ENCODE results near the gene ZNHIT3.

ZNHIT3 gene

DNA sequence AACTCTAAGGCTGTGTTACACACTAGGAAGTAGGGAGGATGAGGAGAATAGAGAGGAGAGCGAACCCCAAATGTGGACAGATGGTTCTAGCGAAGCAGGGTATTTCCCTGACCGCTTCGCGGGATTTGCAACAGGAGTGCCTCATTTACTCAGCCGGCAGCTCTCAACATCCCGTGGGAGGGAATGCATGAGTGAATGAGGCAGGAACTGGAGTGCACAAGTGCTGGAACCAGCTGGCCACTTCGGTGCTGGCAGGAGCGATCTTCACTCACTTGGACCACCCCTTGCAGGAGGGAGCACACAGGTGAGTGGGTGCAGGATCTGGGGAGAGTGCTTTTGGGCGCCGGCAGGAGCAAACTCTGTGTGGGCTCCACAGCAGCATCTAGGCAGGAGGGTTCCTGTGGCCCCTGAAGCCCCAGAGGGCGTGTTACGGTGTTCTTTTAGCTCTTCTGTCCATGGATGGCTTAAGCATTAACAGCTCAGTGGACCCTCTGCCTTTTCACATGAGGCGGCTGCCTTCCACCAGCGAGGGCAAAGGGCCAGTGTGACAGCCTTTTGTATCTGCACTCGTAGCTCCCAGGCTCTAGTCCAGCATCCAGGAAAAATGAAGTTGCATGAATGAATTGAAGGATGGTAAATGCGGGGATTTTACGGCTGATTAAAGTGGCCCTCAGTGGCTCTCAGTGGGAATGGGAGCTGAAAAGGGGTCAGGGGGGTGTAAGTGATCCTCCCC is 17.4 kb upstream of the ZNHIT3 start:
- TF ChIP-seq SIN3A (IDR thresholded peaks at IDR 0.05; ENCODE audit: borderline replicate concordance, insufficient read depth, low read length) (no peak), POLR2AphosphoS5 (IDR thresholded peaks at IDR 0.05; ENCODE audit: low read depth, low read length) (no peak), REST (IDR thresholded peaks at IDR 0.05; ENCODE audit: insufficient read depth in 1 of 2, low read depth in 2 of 2, low read length in 2 of 2) (no peak), TAF1 (IDR thresholded peaks at IDR 0.05; ENCODE audit: borderline replicate concordance, insufficient read depth, low read length) (no peak), FOXP2 (optimal IDR thresholded peaks at IDR 0.05; ENCODE audit: borderline replicate concordance, extremely low read depth, extremely low read length, insufficient read depth) (no peak)

DNA sequence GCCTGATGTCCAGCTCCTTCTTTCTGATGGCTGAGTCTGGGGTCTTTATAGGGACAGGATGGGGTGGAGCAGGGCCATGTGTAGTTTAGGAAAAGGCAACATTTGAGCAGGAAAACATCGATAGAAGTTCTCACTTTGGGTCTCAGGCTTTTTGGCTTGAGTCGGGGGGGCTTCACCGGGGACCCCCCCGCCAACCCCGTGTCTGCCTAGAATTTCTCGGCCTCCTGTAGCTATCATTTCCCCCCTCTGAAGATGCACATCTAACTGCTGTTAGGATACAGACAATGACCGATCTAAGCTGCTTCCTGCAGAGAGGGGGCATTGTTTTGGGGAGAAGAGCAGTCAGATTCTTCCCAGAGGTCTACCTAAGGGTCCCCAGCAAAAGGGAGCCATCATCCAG is 16.7 kb upstream of the ZNHIT3 start:
- TF ChIP-seq POLR2AphosphoS5 (IDR thresholded peaks at IDR 0.05; ENCODE audit: low read depth, low read length) (no peak), SIN3A (IDR thresholded peaks at IDR 0.05; ENCODE audit: borderline replicate concordance, insufficient read depth, low read length) (no peak), REST (IDR thresholded peaks at IDR 0.05; ENCODE audit: insufficient read depth in 1 of 2, low read depth in 2 of 2, low read length in 2 of 2) (no peak), FOXP2 (optimal IDR thresholded peaks at IDR 0.05; ENCODE audit: borderline replicate concordance, extremely low read depth, extremely low read length, insufficient read depth) (no peak), TAF1 (IDR thresholded peaks at IDR 0.05; ENCODE audit: borderline replicate concordance, insufficient read depth, low read length) (no peak)

DNA sequence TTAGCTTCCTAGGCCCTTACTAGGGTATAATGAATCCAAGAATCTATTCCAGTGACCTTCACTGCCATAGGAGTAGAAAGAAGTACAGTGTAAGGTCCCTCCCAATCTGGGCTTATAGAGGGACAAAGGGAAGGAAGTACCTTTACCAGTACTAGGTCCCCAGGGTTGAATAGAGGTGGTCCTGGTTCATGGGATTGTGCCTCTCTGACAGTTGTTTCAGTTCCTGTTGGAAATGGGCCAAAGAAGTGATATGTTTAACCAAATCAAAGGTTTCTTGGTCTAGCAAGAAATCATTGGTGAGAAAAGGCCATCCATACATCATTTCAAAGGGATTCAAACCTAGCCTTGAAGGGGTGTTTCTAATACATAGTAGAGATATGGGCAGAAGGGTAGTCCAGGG is 16.0 kb upstream of the ZNHIT3 start:
- TF ChIP-seq TAF1 (IDR thresholded peaks at IDR 0.05; ENCODE audit: borderline replicate concordance, insufficient read depth, low read length) (no peak), FOXP2 (optimal IDR thresholded peaks at IDR 0.05; ENCODE audit: borderline replicate concordance, extremely low read depth, extremely low read length, insufficient read depth) (no peak), REST (IDR thresholded peaks at IDR 0.05; ENCODE audit: insufficient read depth in 1 of 2, low read depth in 2 of 2, low read length in 2 of 2) (no peak), SIN3A (IDR thresholded peaks at IDR 0.05; ENCODE audit: borderline replicate concordance, insufficient read depth, low read length) (no peak), POLR2AphosphoS5 (IDR thresholded peaks at IDR 0.05; ENCODE audit: low read depth, low read length) (no peak)

- TF ChIP-seq SIN3A (IDR thresholded peaks at IDR 0.05; ENCODE audit: borderline replicate concordance, insufficient read depth, low read length), result no peak
Observed at GRCh38 chr17:36474571-36474970, 11.9 kb upstream of the ZNHIT3 start.

DNA sequence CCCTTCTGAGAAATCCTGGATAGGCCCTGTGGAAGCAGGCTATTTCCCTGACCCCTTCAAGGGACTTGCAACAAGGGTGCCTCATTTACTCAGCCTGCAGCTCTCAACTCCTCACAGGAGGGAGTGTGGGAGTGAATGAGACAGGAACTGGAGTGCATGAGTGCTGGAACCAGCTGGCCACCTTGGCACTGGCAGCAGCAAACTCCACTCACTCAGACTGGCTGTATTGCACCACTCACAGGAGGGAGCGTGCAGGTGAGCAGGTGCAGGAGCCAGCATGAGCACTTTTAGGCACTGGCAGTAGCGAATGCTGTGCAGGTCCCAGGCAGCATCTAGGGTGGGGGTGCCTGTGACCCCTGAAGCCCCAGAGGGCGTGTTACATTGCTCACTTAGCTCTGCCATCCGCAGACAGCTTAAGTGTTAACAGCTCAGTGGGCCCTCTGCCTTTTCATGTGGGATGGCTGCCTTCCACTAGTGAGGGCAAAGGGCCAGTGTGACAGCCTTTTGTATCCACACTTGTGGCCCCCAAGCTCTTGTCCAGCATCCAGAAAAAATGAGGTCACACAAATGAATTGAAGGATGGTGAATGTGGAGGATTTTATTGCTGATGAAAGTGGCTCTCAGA is 11.0 kb upstream of the ZNHIT3 start:
- TF ChIP-seq FOXP2 (optimal IDR thresholded peaks at IDR 0.05; ENCODE audit: borderline replicate concordance, extremely low read depth, extremely low read length, insufficient read depth) (no peak), POLR2AphosphoS5 (IDR thresholded peaks at IDR 0.05; ENCODE audit: low read depth, low read length) (no peak), SIN3A (IDR thresholded peaks at IDR 0.05; ENCODE audit: borderline replicate concordance, insufficient read depth, low read length) (no peak), REST (IDR thresholded peaks at IDR 0.05; ENCODE audit: insufficient read depth in 1 of 2, low read depth in 2 of 2, low read length in 2 of 2) (no peak), TAF1 (IDR thresholded peaks at IDR 0.05; ENCODE audit: borderline replicate concordance, insufficient read depth, low read length) (no peak)
